ENCODE results near the gene TMED4.

TMED4 gene

DNA sequence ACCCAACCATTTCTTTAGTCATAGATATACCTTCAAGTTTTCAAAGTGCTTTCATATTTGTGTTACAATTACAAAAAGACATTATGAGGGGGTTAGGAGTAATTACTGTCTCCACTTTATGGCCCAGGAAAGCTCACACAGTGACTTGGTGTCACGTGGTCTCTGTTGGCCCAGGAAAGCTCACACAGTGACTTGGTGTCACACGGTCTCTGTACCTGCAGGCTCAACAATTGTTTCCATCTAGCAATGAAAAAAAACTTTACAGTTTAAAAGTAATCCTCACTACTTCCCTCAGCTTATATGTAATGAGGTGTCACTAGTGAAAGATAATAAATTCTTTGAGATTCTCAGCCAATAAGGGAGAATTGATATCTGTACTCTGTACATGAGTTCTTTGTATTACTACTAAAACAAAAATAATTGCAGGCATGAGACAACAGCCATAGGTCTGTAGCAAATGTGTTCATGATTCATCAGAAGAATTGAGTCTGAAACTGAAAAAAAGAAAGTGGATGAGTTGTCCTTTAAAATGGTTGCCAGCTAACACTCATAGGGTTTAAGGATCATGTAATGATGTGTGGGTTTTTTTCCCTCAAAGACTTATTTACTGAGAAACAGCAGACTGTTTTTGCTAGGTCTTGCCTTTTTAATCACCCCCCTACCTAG, 35.3 kb upstream of the TMED4 start:
- no peaks in the 10 kb centered on the region for H3F3A ChIP-seq (ENCODE audit: insufficient read depth)
- H3K9me3 ChIP-seq (ENCODE audit: insufficient read depth, low read length) = no peaks in the 10 kb centered on the region
- H3K36me3 ChIP-seq (ENCODE audit: low read length) = no peaks in the 10 kb centered on the region
- H3K4me3 ChIP-seq (ENCODE audit: insufficient read depth, low read length, poor library complexity, severe bottlenecking) = no peak overlapping the region
- no peak overlapping the region for H3K4me2 ChIP-seq (ENCODE audit: low read depth, low read length, poor library complexity, severe bottlenecking)
- H3K27me3 ChIP-seq (ENCODE audit: low read length) = no peaks in the 10 kb centered on the region
- peaks cover 19% of the 10 kb centered on the region for H4K20me1 ChIP-seq (ENCODE audit: low read depth, low read length)
- H3K79me2 ChIP-seq (ENCODE audit: insufficient read depth, low read length) = peaks cover 97% of the 10 kb centered on the region
- H3K9me2 ChIP-seq (replicated peaks; ENCODE audit: insufficient read depth, low read length) = no peaks in the 10 kb centered on the region
- no peak overlapping the region for H3K27ac ChIP-seq (ENCODE audit: low read depth, low read length)
- no peak overlapping the region for H3K9ac ChIP-seq (ENCODE audit: low read length)
- no peak for TF ChIP-seq EZH2phosphoT487 (conservative IDR thresholded peaks at IDR 0.05; ENCODE audit: low read length)
- TF ChIP-seq, protein P1, sequence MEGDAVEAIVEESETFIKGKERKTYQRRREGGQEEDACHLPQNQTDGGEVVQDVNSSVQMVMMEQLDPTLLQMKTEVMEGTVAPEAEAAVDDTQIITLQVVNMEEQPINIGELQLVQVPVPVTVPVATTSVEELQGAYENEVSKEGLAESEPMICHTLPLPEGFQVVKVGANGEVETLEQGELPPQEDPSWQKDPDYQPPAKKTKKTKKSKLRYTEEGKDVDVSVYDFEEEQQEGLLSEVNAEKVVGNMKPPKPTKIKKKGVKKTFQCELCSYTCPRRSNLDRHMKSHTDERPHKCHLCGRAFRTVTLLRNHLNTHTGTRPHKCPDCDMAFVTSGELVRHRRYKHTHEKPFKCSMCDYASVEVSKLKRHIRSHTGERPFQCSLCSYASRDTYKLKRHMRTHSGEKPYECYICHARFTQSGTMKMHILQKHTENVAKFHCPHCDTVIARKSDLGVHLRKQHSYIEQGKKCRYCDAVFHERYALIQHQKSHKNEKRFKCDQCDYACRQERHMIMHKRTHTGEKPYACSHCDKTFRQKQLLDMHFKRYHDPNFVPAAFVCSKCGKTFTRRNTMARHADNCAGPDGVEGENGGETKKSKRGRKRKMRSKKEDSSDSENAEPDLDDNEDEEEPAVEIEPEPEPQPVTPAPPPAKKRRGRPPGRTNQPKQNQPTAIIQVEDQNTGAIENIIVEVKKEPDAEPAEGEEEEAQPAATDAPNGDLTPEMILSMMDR (IDR thresholded peaks at IDR 0.05; ENCODE audit: insufficient read depth, low read length, poor library complexity, severe bottlenecking) = no peak
- H2AFZ ChIP-seq (ENCODE audit: low read depth, low read length, severe bottlenecking) = no peak overlapping the region

DNA sequence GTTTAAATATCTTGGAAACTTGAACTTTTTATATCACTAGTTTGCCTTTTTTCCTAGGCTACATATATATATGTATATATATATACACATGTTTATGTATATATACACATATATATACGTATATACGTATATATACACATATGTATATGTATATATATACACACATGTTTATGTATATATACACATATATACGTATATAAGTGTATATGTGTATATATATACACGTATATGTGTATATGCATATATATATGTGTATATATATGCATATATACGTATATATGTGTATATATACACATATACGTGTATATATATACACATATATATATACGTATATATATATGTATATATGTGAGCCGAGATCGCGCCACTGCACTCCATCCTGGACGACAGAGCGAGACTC, 34.5 kb upstream of the TMED4 start:
- TF ChIP-seq, protein P1 (IDR thresholded peaks at IDR 0.05; ENCODE audit: insufficient read depth, low read length, poor library complexity, severe bottlenecking) = no peak
- no peak for TF ChIP-seq EZH2phosphoT487 (conservative IDR thresholded peaks at IDR 0.05; ENCODE audit: low read length)
- H3K36me3 ChIP-seq (ENCODE audit: low read length) = no peaks in the 10 kb centered on the region
- H3K4me2 ChIP-seq (ENCODE audit: low read depth, low read length, poor library complexity, severe bottlenecking) = no peak overlapping the region
- no peak overlapping the region for H3K4me3 ChIP-seq (ENCODE audit: insufficient read depth, low read length, poor library complexity, severe bottlenecking)
- peaks cover 14% of the 10 kb centered on the region; the same call in 1 of the 2 replicates for H4K20me1 ChIP-seq (ENCODE audit: low read depth, low read length)
- no peak overlapping the region for H3K27ac ChIP-seq (ENCODE audit: low read depth, low read length)
- H3F3A ChIP-seq (ENCODE audit: insufficient read depth) = no peaks in the 10 kb centered on the region
- H3K27me3 ChIP-seq (ENCODE audit: low read length) = no peaks in the 10 kb centered on the region
- no peak overlapping the region for H3K9ac ChIP-seq (ENCODE audit: low read length)
- peaks cover 97% of the 10 kb centered on the region for H3K79me2 ChIP-seq (ENCODE audit: insufficient read depth, low read length)
- no peaks in the 10 kb centered on the region for H3K9me2 ChIP-seq (replicated peaks; ENCODE audit: insufficient read depth, low read length)
- H3K9me3 ChIP-seq (ENCODE audit: insufficient read depth, low read length) = no peaks in the 10 kb centered on the region
- H2AFZ ChIP-seq (ENCODE audit: low read depth, low read length, severe bottlenecking) = no peak overlapping the region

DNA sequence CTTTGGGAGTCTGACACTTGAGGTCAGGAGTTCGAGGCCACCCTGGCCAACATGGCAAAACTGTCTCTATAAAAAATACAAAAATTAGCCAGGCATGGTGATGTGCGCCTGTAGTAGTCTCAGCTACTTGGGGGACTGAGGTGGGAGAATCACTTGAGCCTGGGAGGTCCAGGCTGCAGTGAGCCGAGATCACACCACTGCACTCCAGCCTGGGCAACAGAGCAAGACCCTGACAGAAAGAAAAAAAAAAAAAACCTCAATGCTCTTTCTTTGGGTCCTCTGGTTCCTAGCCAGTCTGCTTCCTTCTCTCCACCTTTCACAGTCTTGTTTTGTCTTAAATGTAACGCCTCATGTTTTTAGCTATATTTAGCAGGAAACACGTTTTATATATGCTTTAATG, 33.8 kb upstream of the TMED4 start:
- Histone ChIP-seq H3K27me3 (ENCODE audit: low read length) (no peaks in the 10 kb centered on the region), H3F3A (ENCODE audit: insufficient read depth) (no peaks in the 10 kb centered on the region), H4K20me1 (ENCODE audit: low read depth, low read length) (peaks cover 14% of the 10 kb centered on the region; the same call in 1 of the 2 replicates), H3K79me2 (ENCODE audit: insufficient read depth, low read length) (peaks cover 97% of the 10 kb centered on the region), H3K4me2 (ENCODE audit: low read depth, low read length, poor library complexity, severe bottlenecking) (no peak overlapping the region), H3K36me3 (ENCODE audit: low read length) (no peaks in the 10 kb centered on the region), H3K9me3 (ENCODE audit: insufficient read depth, low read length) (no peaks in the 10 kb centered on the region), H3K9me2 (replicated peaks; ENCODE audit: insufficient read depth, low read length) (no peaks in the 10 kb centered on the region), H3K27ac (ENCODE audit: low read depth, low read length) (no peak overlapping the region), H2AFZ (ENCODE audit: low read depth, low read length, severe bottlenecking) (no peak overlapping the region), H3K9ac (ENCODE audit: low read length) (no peak overlapping the region), H3K4me3 (ENCODE audit: insufficient read depth, low read length, poor library complexity, severe bottlenecking) (no peak overlapping the region)
- TF ChIP-seq EZH2phosphoT487 (conservative IDR thresholded peaks at IDR 0.05; ENCODE audit: low read length) = no peak
- TF ChIP-seq, protein P1 (IDR thresholded peaks at IDR 0.05; ENCODE audit: insufficient read depth, low read length, poor library complexity, severe bottlenecking) = no peak
